ENCODE measurements around the gene STRN4.
"Not testable (repeated sequence)": the region's sequence is repeated elsewhere in the genome, so short reads cannot be mapped to it uniquely, and the experiment has no call there.

DNA sequence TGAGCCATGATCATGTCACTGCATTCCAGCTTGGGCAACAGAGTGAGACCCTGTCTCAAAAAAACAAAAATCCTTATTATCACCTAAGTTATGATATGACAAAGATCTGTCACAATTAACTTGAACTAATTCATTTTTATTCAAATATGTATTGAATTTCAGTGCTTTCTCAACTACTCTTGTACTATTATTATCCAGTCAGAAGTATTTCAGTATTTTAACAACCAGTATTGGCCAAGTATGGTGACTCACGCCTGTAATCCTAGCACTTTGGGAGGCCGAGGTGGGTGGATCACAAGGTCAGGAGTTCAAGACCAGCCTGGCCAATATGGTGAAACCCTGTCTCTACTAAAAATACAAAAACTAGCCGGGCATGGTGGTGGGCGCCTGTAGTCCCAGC, 14.6 kb upstream of the STRN4 start:
- not testable (repeated sequence) for TF ChIP-seq SUZ12 (IDR thresholded peaks at IDR 0.05; ENCODE audit: extremely low read depth, insufficient read depth, insufficient read length); ZNF274 (IDR thresholded peaks at IDR 0.05; ENCODE audit: low read depth, low read length)
